Measurements from ENCODE around the gene FXN.

The FXN gene

DNA sequence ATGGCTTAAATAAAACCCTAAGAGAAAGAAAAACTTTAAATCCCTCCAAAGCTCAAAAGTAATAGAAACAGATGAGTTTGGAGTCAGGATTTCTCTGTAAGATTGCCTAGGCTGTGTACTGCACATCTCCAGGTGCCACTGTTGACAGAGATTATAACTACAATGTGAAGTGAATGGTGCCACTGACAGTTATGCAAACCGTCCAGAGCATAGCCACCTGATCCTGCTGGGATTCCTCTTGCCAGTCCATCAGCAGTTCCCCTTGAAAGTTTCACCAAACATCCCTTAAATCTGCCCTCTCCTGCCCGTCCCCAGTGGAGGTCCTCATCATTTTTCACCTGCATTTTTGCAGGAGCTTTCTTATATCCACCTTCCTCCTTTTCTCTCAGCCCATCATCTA lies 42.5 kb downstream of the FXN start:
- Histone ChIP-seq H3K9me3 (ENCODE audit: insufficient read depth, low read depth, low read length) (no peaks in the 10 kb centered on the region), H3K4me2 (ENCODE audit: low read depth, low read length, poor library complexity, severe bottlenecking) (no peak overlapping the region), H4K20me1 (ENCODE audit: insufficient read depth, low read length, poor library complexity, severe bottlenecking) (no peaks in the 10 kb centered on the region), H3K79me2 (ENCODE audit: insufficient read depth, low read length) (no peaks in the 10 kb centered on the region), H3K4me1 (ENCODE audit: insufficient read depth, low read length, poor library complexity, severe bottlenecking) (no peaks in the 10 kb centered on the region), H3K36me3 (ENCODE audit: insufficient read depth, low read length) (peaks cover 6% of the 10 kb centered on the region; the same call in 1 of the 2 replicates), H3K4me3 (ENCODE audit: low read length, poor library complexity, severe bottlenecking) (no peak overlapping the region), H3K9ac (ENCODE audit: low read depth, low read length, poor library complexity, severe bottlenecking) (no peak overlapping the region), H3F3A (ENCODE audit: low read depth) (no peaks in the 10 kb centered on the region), H2AFZ (ENCODE audit: low read length) (no peak overlapping the region), H3K27me3 (ENCODE audit: insufficient read depth, low read length, poor library complexity, severe bottlenecking) (no peaks in the 10 kb centered on the region), H3K9me2 (replicated peaks; ENCODE audit: low read depth, low read length) (no peaks in the 10 kb centered on the region)
- TF ChIP-seq, protein P1, sequence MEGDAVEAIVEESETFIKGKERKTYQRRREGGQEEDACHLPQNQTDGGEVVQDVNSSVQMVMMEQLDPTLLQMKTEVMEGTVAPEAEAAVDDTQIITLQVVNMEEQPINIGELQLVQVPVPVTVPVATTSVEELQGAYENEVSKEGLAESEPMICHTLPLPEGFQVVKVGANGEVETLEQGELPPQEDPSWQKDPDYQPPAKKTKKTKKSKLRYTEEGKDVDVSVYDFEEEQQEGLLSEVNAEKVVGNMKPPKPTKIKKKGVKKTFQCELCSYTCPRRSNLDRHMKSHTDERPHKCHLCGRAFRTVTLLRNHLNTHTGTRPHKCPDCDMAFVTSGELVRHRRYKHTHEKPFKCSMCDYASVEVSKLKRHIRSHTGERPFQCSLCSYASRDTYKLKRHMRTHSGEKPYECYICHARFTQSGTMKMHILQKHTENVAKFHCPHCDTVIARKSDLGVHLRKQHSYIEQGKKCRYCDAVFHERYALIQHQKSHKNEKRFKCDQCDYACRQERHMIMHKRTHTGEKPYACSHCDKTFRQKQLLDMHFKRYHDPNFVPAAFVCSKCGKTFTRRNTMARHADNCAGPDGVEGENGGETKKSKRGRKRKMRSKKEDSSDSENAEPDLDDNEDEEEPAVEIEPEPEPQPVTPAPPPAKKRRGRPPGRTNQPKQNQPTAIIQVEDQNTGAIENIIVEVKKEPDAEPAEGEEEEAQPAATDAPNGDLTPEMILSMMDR (conservative IDR thresholded peaks at IDR 0.05; ENCODE audit: low read length), result no peak
- no peak for TF ChIP-seq EZH2phosphoT487 (IDR thresholded peaks at IDR 0.05; ENCODE audit: borderline replicate concordance)

DNA sequence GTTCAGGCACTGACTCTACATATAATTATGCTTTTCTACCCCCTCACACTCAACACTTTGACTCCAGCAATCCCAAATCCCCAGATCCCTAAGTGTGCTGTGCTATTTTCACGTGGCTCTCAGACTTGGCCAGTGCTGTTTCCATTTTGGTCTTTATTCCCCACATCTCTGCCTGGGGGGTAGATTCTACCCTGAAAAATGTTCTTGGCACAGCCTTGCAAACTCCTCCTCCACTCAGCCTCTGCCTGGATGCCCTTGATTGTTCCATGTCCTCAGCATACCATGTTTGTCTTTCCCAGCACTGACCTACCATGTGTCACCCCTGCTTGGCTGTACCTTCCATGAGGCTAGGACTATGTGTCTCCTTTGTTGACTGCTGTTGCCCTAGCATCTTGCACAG lies 43.0 kb downstream of the FXN start:
- Histone ChIP-seq H3K27me3 (ENCODE audit: insufficient read depth, low read length, poor library complexity, severe bottlenecking) (no peaks in the 10 kb centered on the region), H3K4me1 (ENCODE audit: insufficient read depth, low read length, poor library complexity, severe bottlenecking) (no peaks in the 10 kb centered on the region), H2AFZ (ENCODE audit: low read length) (no peak overlapping the region), H3K4me2 (ENCODE audit: low read depth, low read length, poor library complexity, severe bottlenecking) (no peak overlapping the region), H3K9ac (ENCODE audit: low read depth, low read length, poor library complexity, severe bottlenecking) (no peak overlapping the region), H3K36me3 (ENCODE audit: insufficient read depth, low read length) (peaks cover 1% of the 10 kb centered on the region; the same call in 1 of the 2 replicates), H3K9me3 (ENCODE audit: insufficient read depth, low read depth, low read length) (no peaks in the 10 kb centered on the region), H3K79me2 (ENCODE audit: insufficient read depth, low read length) (no peaks in the 10 kb centered on the region), H4K20me1 (ENCODE audit: insufficient read depth, low read length, poor library complexity, severe bottlenecking) (no peaks in the 10 kb centered on the region), H3K4me3 (ENCODE audit: low read length, poor library complexity, severe bottlenecking) (no peak overlapping the region), H3K9me2 (replicated peaks; ENCODE audit: low read depth, low read length) (no peaks in the 10 kb centered on the region), H3F3A (ENCODE audit: low read depth) (no peaks in the 10 kb centered on the region)
- TF ChIP-seq, protein P1 (conservative IDR thresholded peaks at IDR 0.05; ENCODE audit: low read length), result no peak
- TF ChIP-seq EZH2phosphoT487 (IDR thresholded peaks at IDR 0.05; ENCODE audit: borderline replicate concordance), result no peak

DNA sequence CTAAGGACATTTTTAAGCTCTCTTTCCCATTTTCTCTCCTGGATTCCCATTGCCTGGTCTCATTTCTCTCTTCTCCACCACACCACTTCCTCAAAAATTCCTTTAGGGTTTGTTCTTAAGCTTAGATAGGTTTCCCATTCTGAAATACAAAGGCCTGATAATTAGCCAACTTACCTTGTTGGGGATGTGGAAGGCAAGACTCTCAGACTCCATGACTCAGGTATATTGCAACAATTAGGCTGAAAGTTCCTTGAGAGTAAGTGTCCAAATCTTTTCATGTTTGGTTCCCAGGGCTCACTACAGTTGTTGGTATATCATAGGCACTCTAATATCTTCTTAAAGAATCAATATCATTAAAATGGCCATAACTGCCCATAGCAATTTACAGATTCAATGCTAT lies 43.6 kb downstream of the FXN start:
- H3K4me3 ChIP-seq (ENCODE audit: low read length, poor library complexity, severe bottlenecking), result no peak overlapping the region
- H2AFZ ChIP-seq (ENCODE audit: low read length), result no peak overlapping the region
- no peak overlapping the region for H3K9ac ChIP-seq (ENCODE audit: low read depth, low read length, poor library complexity, severe bottlenecking)
- H3K9me2 ChIP-seq (replicated peaks; ENCODE audit: low read depth, low read length), result no peaks in the 10 kb centered on the region
- H3F3A ChIP-seq (ENCODE audit: low read depth), result no peaks in the 10 kb centered on the region
- TF ChIP-seq EZH2phosphoT487 (IDR thresholded peaks at IDR 0.05; ENCODE audit: borderline replicate concordance), result no peak
- TF ChIP-seq, protein P1 (conservative IDR thresholded peaks at IDR 0.05; ENCODE audit: low read length), result no peak
- H3K4me2 ChIP-seq (ENCODE audit: low read depth, low read length, poor library complexity, severe bottlenecking), result no peak overlapping the region
- H4K20me1 ChIP-seq (ENCODE audit: insufficient read depth, low read length, poor library complexity, severe bottlenecking), result no peaks in the 10 kb centered on the region
- no peaks in the 10 kb centered on the region for H3K79me2 ChIP-seq (ENCODE audit: insufficient read depth, low read length)
- no peaks in the 10 kb centered on the region for H3K9me3 ChIP-seq (ENCODE audit: insufficient read depth, low read depth, low read length)
- H3K27me3 ChIP-seq (ENCODE audit: insufficient read depth, low read length, poor library complexity, severe bottlenecking), result no peaks in the 10 kb centered on the region
- no peaks in the 10 kb centered on the region for H3K4me1 ChIP-seq (ENCODE audit: insufficient read depth, low read length, poor library complexity, severe bottlenecking)
- H3K36me3 ChIP-seq (ENCODE audit: insufficient read depth, low read length), result no peaks in the 10 kb centered on the region

Data from Loucy (cell line).